Kidney epithelial cell (primary cell): ENCODE data around the gene C3orf33. TPM values are rescaled to one million over a fixed set of nuclear protein-coding genes. Genes with fewer than 3 reads are reported as not detected.

Source experiments
- DNase-seq: peaks from one replicate; pipeline ENCODE4 v3.0.0-alpha.2; 2010; ENCODE audit warnings: low read depth
- H3K27me3 ChIP-seq: 2 replicates; pipeline ENCODE4 v1.6.0; 2011; ENCODE audit warnings: low read length; ENCODE audit not compliant: control insufficient read depth, insufficient read depth
- H3K36me3 ChIP-seq: 2 replicates; pipeline ENCODE4 v1.5.1; 2011; ENCODE audit warnings: low read length; ENCODE audit not compliant: control insufficient read depth, insufficient read depth
- H3K4me3 ChIP-seq: 2 replicates; pipeline ENCODE4 v1.5.1; 2011; ENCODE audit warnings: low read depth, mild to moderate bottlenecking, control low read depth, low read length
- CTCF ChIP-seq: IDR thresholded peaks from 2 replicates; pipeline ENCODE4 v1.5.1; 2011; ENCODE audit warnings: mild to moderate bottlenecking, moderate library complexity, low read length, control low read depth, inconsistent platforms; ENCODE audit not compliant: insufficient read depth, poor library complexity, severe bottlenecking
- total RNA-seq: library from RNA; depleted of rRNA; stranded (reverse); fragments of >200 nt; gene quantifications from 2 replicates; pipeline ENCODE4 v1.2.3, GENCODE V29; 2015

The C3orf33 gene
- total RNA-seq, 1 donor from 2014 or later = 3.9 TPM

- DNase-seq = peak; percentile 93
- Histone ChIP-seq H3K27me3 (no peaks in the 10 kb centered on the region), H3K36me3 (no peaks in the 10 kb centered on the region), H3K4me3 (no peak overlapping the region)
- TF ChIP-seq CTCF = no peak
Measured at GRCh38 chr3:155737844-155738460, 68.1 kb downstream of the C3orf33 start.

- Histone ChIP-seq H3K27me3 (no peaks in the 10 kb centered on the region), H3K36me3 (no peaks in the 10 kb centered on the region), H3K4me3 (no peak overlapping the region)
- no peak for DNase-seq
- TF ChIP-seq CTCF = no peak
Measured at GRCh38 chr3:155736381-155736780, 69.7 kb downstream of the C3orf33 start.

GRCh38 chr3:155730843-155731242, 75.2 kb downstream of the C3orf33 start:
- TF ChIP-seq CTCF = no peak
- DNase-seq = no peak
- no peaks in the 10 kb centered on the region for H3K27me3 ChIP-seq

GRCh38 chr3:155727836-155728235, 78.2 kb downstream of the C3orf33 start:
- no peak for TF ChIP-seq CTCF
- H3K36me3 ChIP-seq = no peaks in the 10 kb centered on the region
- H3K27me3 ChIP-seq = no peaks in the 10 kb centered on the region
- H3K4me3 ChIP-seq = no peak overlapping the region
- no peak for DNase-seq

More at GRCh38 chr3:155730843-155731242, 75.2 kb downstream of the C3orf33 start:
- no peak overlapping the region for H3K4me3 ChIP-seq
- no peaks in the 10 kb centered on the region for H3K36me3 ChIP-seq

- no peak for TF ChIP-seq CTCF
Measured at GRCh38 chr3:155714295-155714718, 91.8 kb downstream of the C3orf33 start.

More at GRCh38 chr3:155714295-155714718, 91.8 kb downstream of the C3orf33 start:
- Histone ChIP-seq H3K36me3 (no peaks in the 10 kb centered on the region), H3K27me3 (no peaks in the 10 kb centered on the region), H3K4me3 (no peak overlapping the region)
- no peak for DNase-seq

Other genes with a start within 250 kb of the C3orf33 start
- gene PLCH1, start 61.2 kb downstream of the C3orf33 start, total RNA-seq = 2.9 and 3.3 TPM in 2 replicates
- gene SLC33A1, start 48.1 kb upstream of the C3orf33 start, total RNA-seq = 53.6 and 58.1 TPM in 2 replicates
- gene GMPS, start 64.4 kb upstream of the C3orf33 start, total RNA-seq = 33.7 and 41.7 TPM in 2 replicates